Pancreas (tissue), 10 donors: ENCODE data around the gene MLLT10. TPM values are rescaled to one million over a fixed set of nuclear protein-coding genes. Genes with fewer than 3 reads are reported as not detected.

Experiments used
- ATAC-seq, 4 donors: fragments of 200-7000 bp; cut with Tn5 transposase; one replicate each; pipeline versions ENCODE4 v1.8.0 to v1.9.1; 2020; ENCODE audit warnings: mild to moderate bottlenecking in 4 of 4, moderate library complexity in 4 of 4
- DNase-seq, 6 donors: peaks; one replicate each; pipeline ENCODE4 v3.0.0-alpha.2; 2020
- FAIRE-seq: peaks from 2 replicates; lab custom pipeline; 2012; peaks lifted over from hg19 to GRCh38; lab: Jason Lieb, UNC
- H3K27ac ChIP-seq, 4 donors: fragments of 200-600 bp; sonication (generic); 1 replicate in 3 of 4; 2 replicates in 1 of 4; pipeline versions ENCODE4 v1.5.0 to v1.8.0; 2020
- H3K27me3 ChIP-seq, 4 donors: fragments of 200-600 bp; one replicate each; pipeline ENCODE4 v1.8.0; 2021
- H3K36me3 ChIP-seq, 3 donors: fragments of 200-600 bp; sonication (generic) in 1 of 3; one replicate each; pipeline versions ENCODE4 v1.5.0 to v1.8.0; 2020 to 2021
- H3K4me1 ChIP-seq, 3 donors: fragments of 200-600 bp; one replicate each; pipeline ENCODE4 v1.8.0; 2021
- H3K4me3 ChIP-seq, 4 donors: fragments of 200-600 bp; sonication (generic) in 2 of 4; one replicate each; pipeline versions ENCODE4 v1.5.0 to v1.8.0; 2020 to 2021
- H3K9me3 ChIP-seq, 4 donors: fragments of 200-600 bp; one replicate each; pipeline ENCODE4 v1.8.0; 2021
- WGBS, 2 donors: extraction: QIAGEN DNeasy Blood & Tissue Kit; methylation state at CpG; one replicate each; pipeline ENCODE4 v1.1.7; 2013; 5-methylcytosine and 5-hydroxymethylcytosine counted together
- intact Hi-C, 3 donors: fragments of 100-400 bp; cut with DNase I; formaldehyde crosslinking; loops; one replicate each; pipeline versions ENCODE4 v1.11.1 to v1.14.2; 2022
- polyA plus RNA-seq, 2 donors: library from polyadenylated mRNA; stranded (reverse); fragments of 200-250 nt; gene quantifications; one replicate each; pipeline ENCODE4 v1.2.3, GENCODE V29; 2013
- total RNA-seq, 6 donors: library from RNA; stranded (reverse); fragmentation: NEBNext Ultra II Directional in 4 of 6; extraction: Animal tissue kit (Norgen Biotek cat#: 25700) in 4 of 6; gene quantifications; one replicate each; pipeline versions ENCODE4 v1.2.1 to v1.2.4, GENCODE V29; 2021 to 2023
- TF ChIP-seq, protein P1 (sequence below), 4 donors: fragments of 200-600 bp; sonication (generic) in 3 of 4; IDR thresholded peaks; one replicate each; pipeline versions ENCODE4 v1.5.0 to v1.8.0; 2021; ENCODE audit warnings: antibody characterized with exemption in 4 of 4
- donor health status: healthy with polysubstance abuse.
- donor health status: DM: no; HTN: no; CAD: no; lungs with moderate emphysema.
- donor health status: DM: no; HTN: no; CAD: no.
- donor health status: control.
- donor health status: control.
- donor health status: Bipolar disorder and iron deficiency.
- donor health status: DM: yes; HTN: yes; CAD: no.
- donor health status: DM: no; HTN: no; CAD: no.
- donor health status: DM: no; HTN: no; CAD: no.
- donor health status: DM: yes; HTN: yes; CAD: no.

MLLT10 gene
- total and polyA plus RNA-seq, 8 donors = 10.7 to 25.1 (median 15.0) TPM

GRCh38 chr10:21673668-21674067 lies 139.6 kb downstream of the MLLT10 start:
- FAIRE-seq (no peak), ATAC-seq (no peak), DNase-seq (no peak)
- intact Hi-C loops = no loop called here
- Histone ChIP-seq H3K4me3 (no peak overlapping the region), H3K27ac (no peak overlapping the region), H3K27me3 (no peaks in the 10 kb centered on the region), H3K36me3 (peaks cover 0 to 5% (median 0%) of the 10 kb centered on the region in 3 donors), H3K4me1 (no peaks in the 10 kb centered on the region), H3K9me3 (peaks cover 0 to 4% (median 0%) of the 10 kb centered on the region in 4 donors)
- WGBS, 2 donors = 65 to 77% methylated on average over 2 of the region's 2 CpGs
- TF ChIP-seq, protein P1, sequence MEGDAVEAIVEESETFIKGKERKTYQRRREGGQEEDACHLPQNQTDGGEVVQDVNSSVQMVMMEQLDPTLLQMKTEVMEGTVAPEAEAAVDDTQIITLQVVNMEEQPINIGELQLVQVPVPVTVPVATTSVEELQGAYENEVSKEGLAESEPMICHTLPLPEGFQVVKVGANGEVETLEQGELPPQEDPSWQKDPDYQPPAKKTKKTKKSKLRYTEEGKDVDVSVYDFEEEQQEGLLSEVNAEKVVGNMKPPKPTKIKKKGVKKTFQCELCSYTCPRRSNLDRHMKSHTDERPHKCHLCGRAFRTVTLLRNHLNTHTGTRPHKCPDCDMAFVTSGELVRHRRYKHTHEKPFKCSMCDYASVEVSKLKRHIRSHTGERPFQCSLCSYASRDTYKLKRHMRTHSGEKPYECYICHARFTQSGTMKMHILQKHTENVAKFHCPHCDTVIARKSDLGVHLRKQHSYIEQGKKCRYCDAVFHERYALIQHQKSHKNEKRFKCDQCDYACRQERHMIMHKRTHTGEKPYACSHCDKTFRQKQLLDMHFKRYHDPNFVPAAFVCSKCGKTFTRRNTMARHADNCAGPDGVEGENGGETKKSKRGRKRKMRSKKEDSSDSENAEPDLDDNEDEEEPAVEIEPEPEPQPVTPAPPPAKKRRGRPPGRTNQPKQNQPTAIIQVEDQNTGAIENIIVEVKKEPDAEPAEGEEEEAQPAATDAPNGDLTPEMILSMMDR (IDR thresholded peaks at IDR 0.05) = no peak

DNA sequence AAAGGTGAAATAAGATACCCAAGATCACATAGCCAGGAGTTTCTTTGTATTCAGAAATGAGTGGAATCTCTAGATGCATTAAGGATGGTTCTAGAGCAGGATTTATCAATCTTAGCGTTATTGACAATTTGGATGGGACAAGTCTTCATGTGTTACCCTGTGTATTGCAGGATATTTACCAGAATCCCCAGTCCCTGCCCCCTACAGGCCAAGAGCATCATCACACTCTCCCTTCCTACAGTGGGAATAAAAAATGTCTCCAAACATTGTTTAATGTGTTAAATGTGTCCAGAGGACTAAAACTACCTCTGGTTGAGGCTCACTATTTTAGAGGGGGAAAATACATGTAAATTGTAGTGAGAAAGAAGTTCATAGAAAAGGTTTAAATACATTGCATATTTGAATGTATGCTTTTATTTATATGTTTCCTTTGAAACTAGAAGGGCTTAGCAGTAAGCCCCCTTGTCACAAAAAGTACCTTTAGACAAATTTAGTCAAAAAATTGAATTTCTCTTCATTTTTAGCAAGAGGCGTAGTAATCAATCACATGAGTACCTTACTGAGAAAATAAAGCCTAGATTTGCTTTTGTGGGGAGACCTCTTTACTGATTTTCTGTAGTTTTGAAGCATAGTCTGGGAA lies 141.2 kb downstream of the MLLT10 start:
- peak; percentile 48 to 83 (median 76) for ATAC-seq

DNA sequence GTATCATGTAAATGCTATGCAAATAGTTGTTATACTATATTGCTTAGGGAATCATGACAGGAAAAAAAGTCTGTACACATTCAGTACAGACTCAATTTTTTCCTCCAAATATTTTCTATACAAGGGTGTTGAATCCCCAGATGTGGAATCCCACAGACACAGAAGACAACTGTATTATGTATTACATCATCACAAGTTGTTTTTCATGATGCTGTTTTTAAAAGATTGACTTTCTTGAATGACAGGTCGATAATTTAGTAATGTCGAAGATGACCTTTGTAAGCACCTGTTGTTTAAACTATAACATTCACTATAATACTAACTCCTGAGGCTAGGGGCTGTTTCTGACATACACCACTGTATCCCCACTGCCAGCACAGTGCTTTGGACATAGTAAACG lies 143.5 kb downstream of the MLLT10 start:
- DNase-seq (no peak), FAIRE-seq (no peak), ATAC-seq (no peak)
- peaks cover 0 to 6% (median 0%) of the 10 kb centered on the region in 3 donors for H3K4me1 ChIP-seq
- H3K36me3 ChIP-seq = peaks cover 0 to 5% (median 0%) of the 10 kb centered on the region in 3 donors
- H3K27me3 ChIP-seq = no peaks in the 10 kb centered on the region
- no peak overlapping the region for H3K4me3 ChIP-seq
- H3K27ac ChIP-seq = no peak overlapping the region
- TF ChIP-seq, protein P1 (IDR thresholded peaks at IDR 0.05) = no peak
- intact Hi-C loops = no loop called here
- peaks cover 0 to 4% (median 0%) of the 10 kb centered on the region in 4 donors for H3K9me3 ChIP-seq
- 91 to 92% methylated on average over 3 of the region's 3 CpGs for WGBS, 2 donors

More for the DNA sequence above, 141.2 kb downstream of the MLLT10 start:
- no peak overlapping the region for H3K4me3 ChIP-seq
- peak in 1 of 6 donors; percentile 29 for DNase-seq
- FAIRE-seq = no peak
- peaks cover 0 to 4% (median 0%) of the 10 kb centered on the region in 4 donors for H3K9me3 ChIP-seq
- H3K27ac ChIP-seq = no peak overlapping the region
- no peaks in the 10 kb centered on the region for H3K27me3 ChIP-seq
- 64 to 76% methylated on average over 2 of the region's 2 CpGs for WGBS, 2 donors
- peaks cover 0 to 6% (median 0%) of the 10 kb centered on the region in 3 donors for H3K4me1 ChIP-seq
- intact Hi-C loops = no loop called here
- peaks cover 0 to 5% (median 0%) of the 10 kb centered on the region in 3 donors for H3K36me3 ChIP-seq
- TF ChIP-seq, protein P1 (IDR thresholded peaks at IDR 0.05) = peak; percentile 47 to 57 (median 54)

GRCh38 chr10:21681156-21681555 lies 147.1 kb downstream of the MLLT10 start:
- Histone ChIP-seq H3K36me3 (no peaks in the 10 kb centered on the region), H3K4me1 (peaks cover 0 to 6% (median 0%) of the 10 kb centered on the region in 3 donors), H3K27me3 (no peaks in the 10 kb centered on the region), H3K4me3 (no peak overlapping the region), H3K9me3 (no peaks in the 10 kb centered on the region), H3K27ac (no peak overlapping the region)
- no peak for ATAC-seq
- intact Hi-C loops = no loop called here
- no peak for DNase-seq
- 86 to 98% methylated on average over 3 of the region's 3 CpGs for WGBS, 2 donors
- TF ChIP-seq, protein P1 (IDR thresholded peaks at IDR 0.05) = no peak
- no peak for FAIRE-seq
